Upper lobe of right lung (tissue), 1 donor: ENCODE data around the gene AKAP5. TPM values are rescaled to one million over a fixed set of nuclear protein-coding genes. Genes with fewer than 3 reads are reported as not detected.
A peak's percentile ranks its signal among the peaks of the same experiment; 100 is the strongest.

Experiments
- ATAC-seq: fragments of 200-7000 bp; cut with Tn5 transposase; one replicate; pipeline ENCODE4 v1.9.1; 2020; ENCODE audit warnings: mild to moderate bottlenecking, moderate library complexity
- DNase-seq: peaks from one replicate; pipeline ENCODE4 v3.0.0-alpha.2; 2020
- H3K27ac ChIP-seq: fragments of 200-600 bp; one replicate; pipeline ENCODE4 v1.8.0; 2022
- H3K27me3 ChIP-seq: fragments of 200-600 bp; one replicate; pipeline ENCODE4 v1.8.0; 2022; ENCODE audit warnings: mild to moderate bottlenecking
- H3K36me3 ChIP-seq: fragments of 200-600 bp; one replicate; pipeline ENCODE4 v1.8.0; 2022
- H3K4me1 ChIP-seq: fragments of 200-600 bp; one replicate; pipeline ENCODE4 v1.8.0; 2022
- H3K4me3 ChIP-seq: fragments of 200-600 bp; one replicate; pipeline ENCODE4 v1.8.0; 2022; ENCODE audit warnings: mild to moderate bottlenecking
- H3K9me3 ChIP-seq: fragments of 200-600 bp; one replicate; pipeline ENCODE4 v1.8.0; 2022
- CTCF ChIP-seq: fragments of 200-600 bp; IDR thresholded peaks from one replicate; pipeline ENCODE4 v1.8.0; 2022; ENCODE audit warnings: antibody characterized with exemption
- intact Hi-C: fragments of 100-400 bp; cut with DNase I; formaldehyde crosslinking; loops from one replicate; pipeline ENCODE4 v1.11.0; 2022
- total RNA-seq: library from RNA; stranded (reverse); fragmentation: NEBNext Ultra II Directional; extraction: Animal tissue kit (Norgen Biotek cat#: 25700); gene quantifications from one replicate; pipeline ENCODE4 v1.2.1, GENCODE V29; 2021
- donor health status: DM: no; HTN: yes; CAD: no; lungs with severe emphysema.

The AKAP5 gene
- total RNA-seq, 1 donor from 2014 or later, result 3.6 TPM

GRCh38 chr14:64463195-64463594, 2.1 kb upstream of the AKAP5 start:
- Histone ChIP-seq H3K4me3 (no peak overlapping the region), H3K4me1 (peaks cover 19% of the 10 kb centered on the region), H3K27ac (no peak overlapping the region), H3K27me3 (no peaks in the 10 kb centered on the region), H3K36me3 (no peaks in the 10 kb centered on the region), H3K9me3 (no peaks in the 10 kb centered on the region)
- intact Hi-C loops, result no loop called here
- DNase-seq (no peak), ATAC-seq (no peak)
- TF ChIP-seq CTCF, result no peak

- H3K36me3 ChIP-seq, result no peaks in the 10 kb centered on the region
- no peaks in the 10 kb centered on the region for H3K9me3 ChIP-seq
- ATAC-seq (no peak), DNase-seq (no peak)
- no peaks in the 10 kb centered on the region for H3K27me3 ChIP-seq
- intact Hi-C loops, result no loop called here
- H3K4me3 ChIP-seq, result no peak overlapping the region
- peaks cover 19% of the 10 kb centered on the region for H3K4me1 ChIP-seq
- no peak overlapping the region for H3K27ac ChIP-seq
- TF ChIP-seq CTCF, result no peak
These were observed 1.4 kb upstream of the AKAP5 start for GRCh38 chr14:64463873-64464272.

GRCh38 chr14:64464651-64465050, 648 bp upstream of the AKAP5 start:
- DNase-seq (no peak), ATAC-seq (no peak)
- no peaks in the 10 kb centered on the region for H3K36me3 ChIP-seq
- H3K27ac ChIP-seq, result peak overlapping the region; percentile 63
- H3K4me1 ChIP-seq, result peaks cover 19% of the 10 kb centered on the region
- no peaks in the 10 kb centered on the region for H3K9me3 ChIP-seq
- H3K4me3 ChIP-seq, result peak overlapping the region; percentile 70
- H3K27me3 ChIP-seq, result no peaks in the 10 kb centered on the region
- TF ChIP-seq CTCF, result no peak
- intact Hi-C loops, result no loop called here

- no peak for DNase-seq
- Histone ChIP-seq H3K9me3 (no peaks in the 10 kb centered on the region), H3K4me1 (peaks cover 19% of the 10 kb centered on the region), H3K27ac (peak overlapping the region; percentile 63), H3K27me3 (no peaks in the 10 kb centered on the region), H3K36me3 (no peaks in the 10 kb centered on the region), H3K4me3 (peak overlapping the region; percentile 70)
- peak; percentile 16 for TF ChIP-seq CTCF
- ATAC-seq, result peak; percentile 38
- intact Hi-C loops, result no loop called here
These were observed 694 bp downstream of the AKAP5 start for GRCh38 chr14:64465831-64466554.

- no peak overlapping the region for H3K4me3 ChIP-seq
- intact Hi-C loops, result no loop called here
- H3K36me3 ChIP-seq, result no peaks in the 10 kb centered on the region
- peak; percentile 61 for ATAC-seq
- no peak for DNase-seq
- TF ChIP-seq CTCF, result no peak
- H3K27ac ChIP-seq, result no peak overlapping the region
- H3K27me3 ChIP-seq, result no peaks in the 10 kb centered on the region
- no peaks in the 10 kb centered on the region for H3K9me3 ChIP-seq
- peaks cover 19% of the 10 kb centered on the region for H3K4me1 ChIP-seq
These were observed 1.8 kb downstream of the AKAP5 start for GRCh38 chr14:64467101-64467500.
